Heart right ventricle (tissue), 16 donors: ENCODE measurements around the gene STAMBPL1. TPM values are rescaled to one million over a fixed set of nuclear protein-coding genes. Genes with fewer than 3 reads are reported as not detected.

Source experiments
- ATAC-seq, 8 donors: fragments of 200-7000 bp; cut with Tn5 transposase; one replicate each; pipeline ENCODE4 v1.9.1; 2020; ENCODE audit warnings: mild to moderate bottlenecking in 8 of 8, moderate library complexity in 8 of 8, moderate number of reproducible peaks in 1 of 8
- DNase-seq, 2 donors: peaks; one replicate each; pipeline ENCODE4 v3.0.0-alpha.2; 2020
- H3K27ac ChIP-seq, 10 donors: fragments of 200-600 bp; sonication (generic) in 2 of 10; one replicate each; pipeline versions ENCODE4 v1.5.0 to v1.8.0; 2020 to 2022; ENCODE audit warnings: mild to moderate bottlenecking in 3 of 10
- H3K27me3 ChIP-seq, 7 donors: fragments of 200-600 bp; one replicate each; pipeline ENCODE4 v1.8.0; 2021 to 2022; ENCODE audit warnings: mild to moderate bottlenecking in 2 of 7
- H3K36me3 ChIP-seq, 9 donors: fragments of 200-600 bp; sonication (generic) in 1 of 9; one replicate each; pipeline versions ENCODE4 v1.5.0 to v1.8.0; 2020 to 2022; ENCODE audit warnings: mild to moderate bottlenecking in 2 of 9
- H3K4me1 ChIP-seq, 9 donors: fragments of 200-600 bp; sonication (generic) in 1 of 9; one replicate each; pipeline versions ENCODE4 v1.5.0 to v1.8.0; 2020 to 2022; ENCODE audit warnings: mild to moderate bottlenecking in 4 of 9
- H3K4me3 ChIP-seq, 10 donors: fragments of 200-600 bp; sonication (generic) in 2 of 10; one replicate each; pipeline versions ENCODE4 v1.5.0 to v1.8.0; 2020 to 2022; ENCODE audit warnings: mild to moderate bottlenecking in 7 of 10, moderate library complexity in 2 of 10
- H3K9me3 ChIP-seq, 11 donors: fragments of 200-600 bp in 10 of 11; sonication (generic) in 2 of 11; one replicate each; pipeline versions ENCODE4 v1.5.0 to v1.8.0; 2013 to 2022; ENCODE audit warnings: mild to moderate bottlenecking in 2 of 11, control low read depth in 1 of 11, moderate library complexity in 1 of 11
- CTCF ChIP-seq, 9 donors: fragments of 200-600 bp; sonication (generic) in 2 of 9; IDR thresholded peaks; one replicate each; pipeline versions ENCODE4 v1.5.0 to v1.8.0; 2021 to 2022; ENCODE audit warnings: antibody characterized with exemption in 9 of 9, mild to moderate bottlenecking in 5 of 9, moderate library complexity in 1 of 9
- WGBS, 2 donors: extraction: QIAGEN DNeasy Blood & Tissue Kit; methylation state at CpG; one replicate each; pipeline ENCODE4 v1.1.7; 2013; ENCODE audit warnings: inconsistent platforms in 1 of 2; 5-methylcytosine and 5-hydroxymethylcytosine counted together
- intact Hi-C, 10 donors: fragments of 100-400 bp; cut with DNase I; formaldehyde crosslinking; loops; one replicate each; pipeline versions ENCODE4 v1.11.1 to v1.14.2; 2022
- polyA plus RNA-seq, 2 donors: library from polyadenylated mRNA; stranded (reverse); fragments of 200-250 nt; gene quantifications; one replicate each; pipeline ENCODE4 v1.2.3, GENCODE V29; 2013
- total RNA-seq, 10 donors: library from RNA; stranded (reverse); fragmentation: NEBNext Ultra II Directional in 3 of 10; extraction: Animal tissue kit (Norgen Biotek cat#: 25700) in 3 of 10; gene quantifications; one replicate each; pipeline versions ENCODE4 v1.2.1 to v1.2.4, GENCODE V29; 2021 to 2023
- donor health status: Arrhythmogenic right ventricular cardiomyopathy.
- donor health status: ischemic (EF 13 %, LVEDD 7.1; RV severe dilation, severe dysfunction).
- donor health status: healthy with polysubstance abuse.
- donor health status: DM: no; HTN: yes; CAD: no.
- donor health status: DM: no; HTN: no; CAD: no.
- donor health status: ischemic (EF 25% LVEDD 6.9; RV normal size, moderate dysfunction).
- donor health status: ischemic (EF 25% LVEDD 5.7; RV mildly dilated, moderate dysfunction).
- donor health status: healthy.
- donor health status: DM: yes; HTN: yes; CAD: no.
- donor health status: Ischemic cardiomyopathy.
- donor health status: ischemic (EF 35%, LVEDD 5.7; RV mildly dilated, moderate dysfunction).
- donor health status: nonischemic (EF 11% LVEDD 7.7; RV severe dilation, severe dysfunction).
- donor health status: DM: yes; HTN: yes; CAD: no.
- donor health status: PGD.
- donor health status: ischemic (EF 29% LVEDD 5.4; RV normal size, mild dysfunction).
- donor health status: nonischemic (EF 23%, LVEDD 6.1; RV moderate dilation, normal function).

Gene STAMBPL1
- total and polyA plus RNA-seq, 12 donors, result 0.94 to 3.3 (median 2.7) TPM

GRCh38 chr10:88903715-88904114 is 23.7 kb downstream of the STAMBPL1 start:
- ATAC-seq (no peak), DNase-seq (no peak)
- intact Hi-C loops, result no loop called here
- Histone ChIP-seq H3K4me1 (peaks cover 0 to 25% (median 0%) of the 10 kb centered on the region in 9 donors), H3K4me3 (no peak overlapping the region), H3K27ac (no peak overlapping the region), H3K9me3 (no peaks in the 10 kb centered on the region), H3K36me3 (peaks cover 0 to 71% (median 4%) of the 10 kb centered on the region in 9 donors), H3K27me3 (no peaks in the 10 kb centered on the region)
- WGBS, 2 donors, result 94 to 99% methylated on average over 3 of the region's 3 CpGs
- TF ChIP-seq CTCF (IDR thresholded peaks at IDR 0.05), result no peak

GRCh38 chr10:88906921-88907320 is 26.9 kb downstream of the STAMBPL1 start:
- peaks cover 0 to 84% (median 4%) of the 10 kb centered on the region in 9 donors for H3K36me3 ChIP-seq
- no peak overlapping the region for H3K4me3 ChIP-seq
- WGBS, 2 donors, result 84 to 87% methylated on average over 1 of the region's 1 CpG
- ATAC-seq (no peak), DNase-seq (no peak)
- no peak overlapping the region for H3K27ac ChIP-seq
- intact Hi-C loops, result no loop called here
- H3K9me3 ChIP-seq, result no peaks in the 10 kb centered on the region
- TF ChIP-seq CTCF (IDR thresholded peaks at IDR 0.05), result no peak
- no peaks in the 10 kb centered on the region for H3K27me3 ChIP-seq
- H3K4me1 ChIP-seq, result peaks cover 0 to 8% (median 0%) of the 10 kb centered on the region in 9 donors

- no peaks in the 10 kb centered on the region for H3K9me3 ChIP-seq
- ATAC-seq (no peak), DNase-seq (no peak)
- peaks cover 0 to 74% (median 4%) of the 10 kb centered on the region in 9 donors for H3K36me3 ChIP-seq
- no peaks in the 10 kb centered on the region for H3K27me3 ChIP-seq
- TF ChIP-seq CTCF (IDR thresholded peaks at IDR 0.05), result no peak
- no peak overlapping the region for H3K4me3 ChIP-seq
- 88 to 89% methylated on average over 4 of the region's 4 CpGs for WGBS, 2 donors
- peaks cover 0 to 5% (median 0%) of the 10 kb centered on the region in 9 donors for H3K4me1 ChIP-seq
- no peak overlapping the region for H3K27ac ChIP-seq
- intact Hi-C loops, result no loop called here
Observed at GRCh38 chr10:88908194-88908593, 28.1 kb downstream of the STAMBPL1 start.

- peaks cover 0 to 66% (median 0%) of the 10 kb centered on the region in 9 donors for H3K36me3 ChIP-seq
- intact Hi-C loops, result no loop called here
- peaks cover 0 to 13% (median 0%) of the 10 kb centered on the region in 9 donors for H3K4me1 ChIP-seq
- H3K27me3 ChIP-seq, result no peaks in the 10 kb centered on the region
- DNase-seq (no peak), ATAC-seq (no peak)
- no peaks in the 10 kb centered on the region for H3K9me3 ChIP-seq
- no peak for TF ChIP-seq CTCF (IDR thresholded peaks at IDR 0.05)
- 79 to 92% methylated on average over 1 of the region's 1 CpG for WGBS, 2 donors
- no peak overlapping the region for H3K27ac ChIP-seq
- no peak overlapping the region for H3K4me3 ChIP-seq
Observed at GRCh38 chr10:88911116-88911515, 31.1 kb downstream of the STAMBPL1 start.
